BE2C (cell line): ENCODE results near the gene KRT32.

Source experiments
- DNase-seq: peaks from one replicate; pipeline ENCODE4 v3.0.0-alpha.2; 2020
- H3K27me3 ChIP-seq: fragments of 250-450 bp; sonication (Bioruptor Pico); 2 replicates; pipeline ENCODE4 v1.5.1; 2020; ENCODE audit warnings: mild to moderate bottlenecking
- H3K36me3 ChIP-seq: fragments of 250-450 bp; sonication (Bioruptor Pico); 2 replicates; pipeline ENCODE4 v1.5.1; 2020; ENCODE audit warnings: mild to moderate bottlenecking
- H3K4me1 ChIP-seq: fragments of 250-450 bp; sonication (Bioruptor Pico); 2 replicates; pipeline ENCODE4 v1.5.1; 2020
- H3K4me3 ChIP-seq: 2 replicates; pipeline ENCODE4 v1.5.1; 2011; ENCODE audit warnings: low read depth, low read length
- H3K9me3 ChIP-seq: fragments of 250-450 bp; sonication (Bioruptor Pico); 2 replicates; pipeline ENCODE4 v1.5.1; 2020
- TF ChIP-seq, protein P1 (sequence below): IDR thresholded peaks from 2 replicates; pipeline ENCODE4 v1.5.1; 2012; ENCODE audit warnings: mild to moderate bottlenecking, low read depth, low read length

The KRT32 gene

DNA sequence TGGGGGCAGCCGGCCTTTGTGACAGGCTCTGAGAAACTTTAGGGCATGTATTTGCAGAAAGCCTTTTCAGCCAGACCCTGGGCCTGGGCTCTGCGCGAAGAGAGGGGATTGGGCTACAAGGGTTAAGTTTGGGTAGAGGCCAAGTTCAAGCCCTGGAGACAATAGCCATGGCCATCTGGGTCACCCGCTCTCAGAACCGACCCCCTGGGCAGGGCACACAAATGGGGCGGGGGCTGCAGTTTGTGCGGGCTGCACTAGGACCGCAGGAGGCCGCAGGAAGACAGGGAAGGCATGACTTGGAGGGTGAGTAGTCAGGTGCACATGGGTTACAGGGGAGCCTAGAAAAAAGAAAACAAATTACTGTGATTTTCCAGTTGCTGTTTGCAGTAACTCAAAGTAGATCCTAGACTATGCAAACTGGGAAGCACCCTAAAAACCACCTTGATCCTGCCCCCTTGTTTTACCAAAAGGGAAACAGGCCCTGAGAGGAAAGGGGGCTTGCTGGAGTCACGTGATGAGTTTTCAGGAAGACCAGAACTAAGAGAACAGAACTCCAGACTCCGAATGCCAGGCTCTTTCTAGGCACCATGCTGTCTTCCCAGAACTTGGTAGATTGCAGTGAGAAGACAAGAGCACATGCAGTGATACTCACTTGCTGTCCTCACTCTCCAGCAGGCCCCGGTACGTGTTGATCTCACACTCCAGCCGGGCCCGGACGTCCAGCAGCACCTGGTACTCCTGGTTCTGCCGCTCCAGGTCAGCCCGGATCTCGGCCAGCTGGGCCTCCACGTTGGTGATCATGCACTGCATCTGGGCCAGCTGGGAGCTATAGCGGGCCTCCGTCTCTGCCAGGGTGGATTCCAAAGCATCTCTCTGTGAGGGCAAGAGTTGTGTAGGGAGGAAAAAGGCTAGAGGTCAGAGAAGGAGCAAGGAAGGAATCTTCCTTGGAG lies 10.0 kb upstream of the KRT32 start:
- no peaks in the 10 kb centered on the region for H3K4me1 ChIP-seq
- DNase-seq = no peak
- no peak overlapping the region for H3K4me3 ChIP-seq
- H3K9me3 ChIP-seq = no peaks in the 10 kb centered on the region
- TF ChIP-seq, protein P1, sequence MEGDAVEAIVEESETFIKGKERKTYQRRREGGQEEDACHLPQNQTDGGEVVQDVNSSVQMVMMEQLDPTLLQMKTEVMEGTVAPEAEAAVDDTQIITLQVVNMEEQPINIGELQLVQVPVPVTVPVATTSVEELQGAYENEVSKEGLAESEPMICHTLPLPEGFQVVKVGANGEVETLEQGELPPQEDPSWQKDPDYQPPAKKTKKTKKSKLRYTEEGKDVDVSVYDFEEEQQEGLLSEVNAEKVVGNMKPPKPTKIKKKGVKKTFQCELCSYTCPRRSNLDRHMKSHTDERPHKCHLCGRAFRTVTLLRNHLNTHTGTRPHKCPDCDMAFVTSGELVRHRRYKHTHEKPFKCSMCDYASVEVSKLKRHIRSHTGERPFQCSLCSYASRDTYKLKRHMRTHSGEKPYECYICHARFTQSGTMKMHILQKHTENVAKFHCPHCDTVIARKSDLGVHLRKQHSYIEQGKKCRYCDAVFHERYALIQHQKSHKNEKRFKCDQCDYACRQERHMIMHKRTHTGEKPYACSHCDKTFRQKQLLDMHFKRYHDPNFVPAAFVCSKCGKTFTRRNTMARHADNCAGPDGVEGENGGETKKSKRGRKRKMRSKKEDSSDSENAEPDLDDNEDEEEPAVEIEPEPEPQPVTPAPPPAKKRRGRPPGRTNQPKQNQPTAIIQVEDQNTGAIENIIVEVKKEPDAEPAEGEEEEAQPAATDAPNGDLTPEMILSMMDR = no peak
- H3K27me3 ChIP-seq = no peaks in the 10 kb centered on the region
- no peaks in the 10 kb centered on the region for H3K36me3 ChIP-seq

DNA sequence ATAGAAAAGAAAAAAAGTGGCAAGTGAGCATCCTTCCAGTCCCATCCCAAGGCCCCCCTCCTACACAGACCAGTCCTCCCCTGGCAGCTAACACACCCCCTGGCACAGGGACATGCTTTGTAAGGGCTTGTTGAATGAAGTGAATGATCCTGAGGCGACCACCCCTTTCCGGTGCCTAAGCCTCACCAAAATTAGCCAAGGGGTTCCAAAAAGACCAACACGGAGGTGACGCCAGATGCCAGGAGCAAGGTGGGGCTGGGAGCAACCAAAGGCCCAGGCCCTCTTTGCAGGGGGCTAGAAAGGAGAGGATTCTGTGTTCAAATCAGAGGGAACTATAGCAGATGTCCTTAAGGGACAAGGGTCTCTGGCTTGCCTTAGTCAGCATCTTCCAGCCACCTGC lies 8.2 kb upstream of the KRT32 start:
- TF ChIP-seq, protein P1 = no peak
- Histone ChIP-seq H3K4me3 (no peak overlapping the region), H3K4me1 (no peaks in the 10 kb centered on the region), H3K9me3 (no peaks in the 10 kb centered on the region), H3K27me3 (no peaks in the 10 kb centered on the region), H3K36me3 (no peaks in the 10 kb centered on the region)
- no peak for DNase-seq

DNA sequence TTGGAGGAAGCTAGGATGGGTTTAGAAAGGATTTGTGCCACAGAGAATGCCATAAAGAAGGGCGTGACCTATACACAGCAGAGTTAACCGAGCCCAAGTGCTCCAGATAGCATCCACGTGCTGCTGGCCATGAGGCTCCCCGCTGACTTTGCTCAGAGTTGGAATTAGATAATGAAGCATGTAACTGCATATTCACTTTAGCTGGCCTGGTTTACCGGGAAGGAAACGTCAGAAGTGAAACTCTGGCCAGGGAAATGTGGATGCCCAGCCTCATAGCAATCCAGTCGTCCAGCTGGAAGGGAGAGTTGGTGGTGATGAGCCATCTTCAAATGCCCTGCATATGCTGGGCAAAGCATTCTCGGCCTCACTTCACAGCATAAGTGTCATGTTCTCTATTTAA lies 7.7 kb upstream of the KRT32 start:
- DNase-seq = no peak
- no peaks in the 10 kb centered on the region for H3K9me3 ChIP-seq
- no peak overlapping the region for H3K4me3 ChIP-seq
- TF ChIP-seq, protein P1 = no peak
- H3K4me1 ChIP-seq = no peaks in the 10 kb centered on the region
- H3K27me3 ChIP-seq = no peaks in the 10 kb centered on the region
- H3K36me3 ChIP-seq = no peaks in the 10 kb centered on the region

DNA sequence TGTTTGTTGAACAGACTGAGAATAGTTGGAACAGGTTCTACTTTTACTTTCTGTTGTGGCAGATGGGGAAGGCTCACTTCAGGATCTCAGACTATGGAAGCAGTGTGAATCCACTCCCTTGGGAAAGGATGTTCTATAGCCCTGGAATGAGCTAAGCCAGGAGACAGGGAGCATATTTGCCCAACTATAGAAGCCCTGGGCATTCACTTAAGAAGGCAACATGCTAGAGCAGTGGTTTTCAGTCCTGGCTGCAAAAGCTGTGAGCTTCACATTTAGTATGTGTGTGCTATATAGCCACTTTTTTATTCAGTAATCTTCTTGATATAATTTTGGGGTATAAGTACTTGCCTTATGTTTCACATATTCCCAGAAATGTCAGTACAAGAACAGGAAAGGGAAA lies 1.2 kb upstream of the KRT32 start:
- no peaks in the 10 kb centered on the region for H3K9me3 ChIP-seq
- no peak for DNase-seq
- H3K36me3 ChIP-seq = no peaks in the 10 kb centered on the region
- H3K27me3 ChIP-seq = no peaks in the 10 kb centered on the region
- TF ChIP-seq, protein P1 = no peak
- H3K4me3 ChIP-seq = no peak overlapping the region
- peaks cover 11% of the 10 kb centered on the region; the same call in 1 of the 2 replicates for H3K4me1 ChIP-seq

DNA sequence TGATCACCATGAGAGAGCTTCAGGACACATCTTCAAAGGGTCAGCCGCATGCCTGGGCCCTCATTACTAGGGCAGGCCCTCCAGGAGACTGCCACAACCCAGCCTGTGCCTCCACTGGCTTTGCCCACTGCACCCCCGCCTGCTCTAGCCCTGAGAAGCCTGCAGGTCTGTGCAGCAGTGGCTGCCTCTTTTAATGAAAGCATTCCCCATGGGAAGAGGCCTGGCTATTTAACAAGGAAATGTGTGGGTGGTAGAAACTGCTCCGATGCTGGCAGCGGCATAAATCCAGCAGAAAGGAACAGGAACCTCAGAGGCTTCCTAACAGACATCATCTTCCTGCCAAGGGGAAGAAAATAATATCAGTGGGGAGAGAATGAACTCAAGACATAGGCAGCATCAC lies 375 bp upstream of the KRT32 start:
- Histone ChIP-seq H3K4me3 (no peak overlapping the region), H3K4me1 (peaks cover 11% of the 10 kb centered on the region; the same call in 1 of the 2 replicates), H3K27me3 (no peaks in the 10 kb centered on the region), H3K36me3 (no peaks in the 10 kb centered on the region), H3K9me3 (no peaks in the 10 kb centered on the region)
- DNase-seq = peak; percentile 54
- TF ChIP-seq, protein P1 = no peak

DNA sequence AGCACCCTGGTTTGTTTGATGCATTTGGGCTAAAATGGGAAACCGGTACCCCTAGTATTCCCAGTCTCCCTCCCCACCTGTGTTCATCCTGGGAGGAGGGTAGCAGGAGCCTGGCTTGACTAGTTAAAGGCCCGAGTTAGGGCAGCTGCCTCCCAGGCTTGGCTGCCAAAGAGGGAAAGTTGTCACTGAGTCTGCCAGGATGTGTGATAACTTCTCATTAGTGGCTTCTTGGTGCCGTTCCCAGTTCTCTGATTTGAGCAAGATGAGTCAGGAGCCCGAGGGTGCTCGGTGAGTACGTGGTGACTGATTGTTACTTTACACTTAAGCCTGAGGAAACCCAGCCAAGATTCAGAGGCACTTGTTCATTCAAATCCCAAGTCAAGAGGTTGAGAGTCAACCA lies 2.5 kb downstream of the KRT32 start:
- Histone ChIP-seq H3K27me3 (no peaks in the 10 kb centered on the region), H3K9me3 (no peaks in the 10 kb centered on the region), H3K36me3 (no peaks in the 10 kb centered on the region), H3K4me3 (no peak overlapping the region), H3K4me1 (peaks cover 11% of the 10 kb centered on the region; the same call in 1 of the 2 replicates)
- no peak for DNase-seq
- TF ChIP-seq, protein P1 = no peak
